Daoy (cell line): ENCODE measurements around the gene PPP1R12A. TPM values are rescaled to one million over a fixed set of nuclear protein-coding genes. Genes with fewer than 3 reads are reported as not detected.

Experiments
- DNase-seq: peaks from one replicate; pipeline ENCODE4 v3.0.0-alpha.2; 2015; ENCODE audit warnings: low read depth
- total RNA-seq: library from RNA; depleted of rRNA; stranded (reverse); fragments of >200 nt; shearing (Covaris generic); gene quantifications from 2 replicates; pipeline ENCODE4 v1.2.3, GENCODE V29; 2014

The PPP1R12A gene
- total RNA-seq, 1 experiment from 2014 or later = 104 TPM

- no peak for DNase-seq
Observed at GRCh38 chr12:79895071-79895470, 39.8 kb downstream of the PPP1R12A start.

DNA sequence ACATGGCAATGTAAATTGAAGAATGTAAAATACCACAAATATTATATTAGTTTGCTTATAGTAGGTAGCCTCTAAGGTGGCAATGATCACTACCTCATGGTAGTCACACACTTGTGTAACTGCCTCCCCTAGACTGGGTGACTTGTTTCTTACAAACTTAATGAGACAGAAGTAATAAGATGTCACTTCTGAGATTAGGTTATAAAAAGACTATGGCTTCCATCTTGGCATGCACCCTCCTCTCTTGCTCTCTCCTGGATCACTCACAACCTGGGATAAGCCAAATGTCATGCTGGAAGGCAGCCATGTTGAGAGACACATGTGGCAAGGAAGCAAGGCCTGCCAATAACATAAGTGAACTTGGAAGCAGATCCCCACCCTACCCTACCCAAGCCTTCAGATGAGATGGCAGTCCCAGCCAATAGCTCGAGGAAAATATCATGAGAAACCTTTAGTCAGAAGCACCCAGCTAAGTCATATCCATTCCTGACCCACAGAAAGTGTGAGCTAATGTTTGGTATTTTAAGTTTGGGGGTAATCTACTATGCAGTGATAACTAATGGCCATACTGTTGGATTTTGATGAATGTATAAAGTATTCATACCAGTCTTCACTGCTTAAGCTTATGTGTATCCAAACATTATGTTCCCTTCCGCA lies 43.3 kb downstream of the PPP1R12A start:
- DNase-seq = peak; percentile 8

DNA sequence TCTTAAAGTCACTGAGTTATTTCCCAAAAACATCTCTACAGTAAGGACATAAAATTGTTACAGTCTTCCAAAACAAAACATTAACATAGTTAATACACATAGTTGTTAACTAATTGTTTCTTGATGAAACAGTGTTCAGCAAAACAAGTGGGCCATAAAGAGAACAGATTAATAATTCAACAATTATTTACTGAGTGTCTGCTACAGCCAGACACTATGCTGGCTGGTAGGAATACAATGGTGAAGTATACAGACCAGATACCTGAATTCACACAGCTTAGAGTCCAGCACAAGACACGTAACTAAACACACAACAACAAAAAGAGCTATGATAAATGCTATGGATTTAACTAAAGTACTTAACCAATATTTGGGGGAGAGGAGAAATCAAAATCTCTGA lies 47.0 kb downstream of the PPP1R12A start:
- no peak for DNase-seq

DNA sequence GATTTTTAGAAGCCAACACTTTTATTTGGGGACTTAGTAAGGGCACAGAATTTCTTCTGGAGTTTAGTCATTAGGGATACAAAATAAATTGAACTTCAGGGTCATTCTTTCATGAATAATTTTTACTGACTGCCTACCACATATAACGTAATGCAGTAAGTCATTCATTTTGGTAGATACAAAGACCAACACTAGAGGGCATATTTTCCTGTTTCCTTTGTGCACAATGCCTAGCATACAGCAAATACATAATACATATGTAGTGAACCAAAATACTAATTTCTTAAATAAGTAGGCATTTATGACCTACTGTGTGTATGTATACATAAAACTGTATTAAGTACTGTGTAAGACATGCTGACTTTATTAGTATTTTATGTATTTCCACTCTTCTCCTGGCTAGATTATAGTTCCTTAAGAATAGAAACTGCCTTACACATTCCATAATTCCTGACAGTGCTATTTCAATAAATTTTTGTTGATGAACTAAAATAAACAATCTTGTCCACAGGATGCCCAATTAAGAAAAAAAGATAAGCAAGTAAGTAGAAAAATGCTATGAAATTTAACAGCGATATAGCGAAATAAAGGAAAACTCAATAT lies 47.9 kb downstream of the PPP1R12A start:
- peak; percentile 42 for DNase-seq

- DNase-seq = no peak
Observed at GRCh38 chr12:79885911-79886490, 48.9 kb downstream of the PPP1R12A start.

DNA sequence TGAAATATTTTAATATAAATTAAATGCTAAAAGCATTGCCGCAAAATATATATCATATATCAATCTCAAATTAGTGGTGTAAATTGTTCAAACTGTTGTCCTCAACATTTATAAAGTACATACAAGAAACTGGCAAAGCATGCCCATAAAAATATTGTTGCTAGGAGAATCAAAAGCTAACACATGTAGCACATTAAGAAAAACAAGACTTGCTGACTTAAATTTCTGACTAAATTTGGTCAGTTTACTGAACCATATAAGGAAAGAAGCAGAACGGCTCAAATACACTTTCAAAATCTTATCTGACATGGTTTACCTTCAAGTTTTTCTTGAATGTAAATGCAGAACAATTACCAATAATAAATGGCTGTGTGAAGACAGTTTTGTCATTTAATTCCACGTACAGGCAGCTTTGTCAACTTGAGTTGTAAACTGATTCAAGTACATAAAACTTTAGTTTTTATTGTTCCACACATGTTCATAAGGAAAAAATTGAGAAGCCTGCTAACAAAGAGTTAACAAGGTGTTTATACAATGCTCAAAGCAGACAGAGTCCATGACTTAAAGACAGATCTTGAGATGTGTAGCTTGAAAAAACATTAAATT lies 50.4 kb downstream of the PPP1R12A start:
- no peak for DNase-seq

DNA sequence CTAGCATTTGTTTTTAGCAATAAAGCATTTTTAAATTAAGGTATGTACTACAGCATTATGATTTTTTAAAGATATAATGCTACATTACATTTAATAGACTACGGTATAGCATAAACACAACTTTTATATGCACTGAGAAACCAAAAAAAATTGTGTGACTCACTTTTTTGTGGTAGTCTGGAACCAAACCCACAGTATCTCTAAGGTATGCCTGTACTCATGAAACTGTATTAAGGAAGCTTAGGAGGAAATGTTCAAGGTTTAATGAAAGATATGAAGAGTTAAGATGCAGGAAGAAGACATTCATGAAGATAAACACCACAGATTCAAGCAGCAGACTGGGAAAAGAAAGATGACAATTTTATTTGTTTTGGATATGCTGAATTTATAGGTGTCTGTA lies 51.7 kb downstream of the PPP1R12A start:
- DNase-seq = peak; percentile 19

DNA sequence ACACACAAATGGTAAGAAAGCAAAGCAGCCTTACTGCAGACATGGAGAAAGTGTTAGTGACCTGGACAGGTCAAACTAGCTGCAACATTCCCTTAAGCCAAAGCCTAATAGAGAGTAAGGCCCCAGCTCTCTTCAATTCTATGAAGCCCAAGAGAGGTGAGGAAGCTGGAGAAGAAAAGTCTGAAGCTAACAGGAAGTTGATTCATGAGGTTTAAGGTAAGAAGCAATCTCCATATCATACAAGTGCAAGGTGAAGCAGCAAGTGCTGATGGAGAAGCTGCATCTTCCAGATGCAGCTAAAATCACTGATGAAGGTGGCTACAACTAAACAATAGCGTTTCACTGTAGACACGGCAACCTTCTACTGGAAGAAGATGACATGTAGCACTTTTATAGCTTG lies 53.5 kb downstream of the PPP1R12A start:
- no peak for DNase-seq

- DNase-seq = peak; percentile 3
Observed at GRCh38 chr12:79878506-79878905, 56.4 kb downstream of the PPP1R12A start.

DNA sequence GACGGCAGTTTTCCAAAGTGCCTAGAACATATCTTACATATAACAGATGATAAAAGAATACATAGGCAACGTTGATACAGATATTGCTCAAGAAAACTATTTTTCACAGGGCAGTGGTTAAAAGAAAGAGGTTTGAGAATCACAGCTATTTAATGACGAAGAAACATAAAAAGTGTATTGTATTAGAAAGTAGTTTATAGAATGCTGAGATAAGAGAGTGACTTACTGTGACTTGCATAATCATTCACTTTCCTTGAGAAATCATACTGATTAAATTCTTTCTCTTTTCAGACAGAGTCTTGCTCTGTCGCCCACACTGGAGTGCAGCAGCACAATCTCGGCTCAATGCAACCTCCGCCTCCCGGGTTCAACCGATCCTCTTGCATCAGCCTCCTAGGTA lies 57.7 kb downstream of the PPP1R12A start:
- no peak for DNase-seq

DNA sequence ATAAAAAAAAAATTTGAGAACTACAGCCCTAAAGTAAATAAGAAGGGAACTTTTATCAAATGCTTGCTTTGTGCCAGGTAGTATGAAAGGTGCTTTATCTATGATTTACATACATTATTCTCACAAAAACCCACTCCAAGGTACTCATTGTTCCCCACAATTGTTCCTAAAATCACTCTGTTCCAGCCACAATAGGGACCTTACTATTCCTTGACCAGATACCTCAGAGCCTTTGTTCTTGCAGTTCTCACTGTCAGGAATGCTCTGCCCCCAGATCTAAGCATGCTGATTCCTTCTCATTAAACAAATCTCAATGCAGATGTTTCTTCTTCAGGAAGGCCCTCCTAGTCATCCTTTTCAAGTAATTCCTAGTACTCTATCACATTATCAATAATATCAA lies 60.2 kb downstream of the PPP1R12A start:
- DNase-seq = no peak

GRCh38 chr12:79873201-79873600 lies 61.7 kb downstream of the PPP1R12A start:
- DNase-seq = no peak

DNA sequence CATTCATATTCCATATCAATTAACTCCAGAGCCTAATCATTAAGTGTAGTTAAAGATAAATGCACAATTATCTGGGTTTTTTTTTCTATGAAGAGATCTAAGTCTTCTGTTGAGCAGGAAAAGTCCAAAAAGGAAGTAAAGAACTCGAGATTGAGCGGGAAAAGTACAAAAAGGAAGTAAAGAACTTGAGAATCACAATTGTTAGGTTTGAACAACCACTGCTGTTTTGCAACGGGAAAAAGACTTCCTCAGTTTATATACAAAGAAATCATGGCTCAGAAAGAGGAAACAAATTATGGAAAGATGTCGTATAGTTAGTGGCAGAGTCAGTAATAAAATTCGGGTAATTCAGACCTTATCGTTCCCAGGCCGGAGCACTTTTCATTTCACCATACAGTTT lies 63.3 kb downstream of the PPP1R12A start:
- no peak for DNase-seq

- no peak for DNase-seq
Observed at GRCh38 chr12:79870916-79871315, 64.0 kb downstream of the PPP1R12A start.

- no peak for DNase-seq
Observed at GRCh38 chr12:79859646-79860045, 75.3 kb downstream of the PPP1R12A start.

GRCh38 chr12:79858518-79858917 lies 76.4 kb downstream of the PPP1R12A start:
- no peak for DNase-seq

GRCh38 chr12:79857675-79858074 lies 77.2 kb downstream of the PPP1R12A start:
- DNase-seq = no peak

DNA sequence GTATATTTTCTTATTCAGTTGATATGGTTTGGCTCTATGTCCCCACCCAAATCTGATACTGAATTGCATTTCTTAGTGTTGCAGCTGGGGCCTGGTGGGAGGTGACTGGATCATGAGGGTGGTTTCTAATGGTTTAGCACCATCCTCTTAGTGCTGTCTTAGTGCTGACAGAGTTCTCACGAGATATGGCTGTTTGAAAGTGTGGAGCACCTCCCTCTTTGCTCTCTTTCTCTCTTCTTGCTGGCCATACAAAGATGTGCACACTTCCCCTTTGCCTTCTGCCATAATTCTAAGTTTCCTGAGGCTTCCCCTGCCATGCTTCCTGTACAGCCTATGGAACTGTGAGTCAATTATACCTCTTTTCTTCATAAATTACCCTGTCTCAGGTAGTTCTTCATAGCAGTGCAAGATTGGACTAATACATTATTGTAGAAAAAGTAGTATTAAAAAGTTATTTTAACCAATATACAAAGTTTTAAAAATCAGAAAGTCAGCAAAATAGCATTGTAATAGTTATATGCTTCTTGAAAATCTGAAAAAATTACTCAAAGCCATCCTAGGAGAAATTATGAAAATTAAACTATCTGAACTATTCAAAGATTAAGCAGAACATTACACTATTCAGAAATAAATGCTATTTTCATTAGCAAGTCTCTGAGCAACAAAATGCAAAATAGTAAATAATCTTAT lies 84.1 kb downstream of the PPP1R12A start:
- DNase-seq = no peak

DNA sequence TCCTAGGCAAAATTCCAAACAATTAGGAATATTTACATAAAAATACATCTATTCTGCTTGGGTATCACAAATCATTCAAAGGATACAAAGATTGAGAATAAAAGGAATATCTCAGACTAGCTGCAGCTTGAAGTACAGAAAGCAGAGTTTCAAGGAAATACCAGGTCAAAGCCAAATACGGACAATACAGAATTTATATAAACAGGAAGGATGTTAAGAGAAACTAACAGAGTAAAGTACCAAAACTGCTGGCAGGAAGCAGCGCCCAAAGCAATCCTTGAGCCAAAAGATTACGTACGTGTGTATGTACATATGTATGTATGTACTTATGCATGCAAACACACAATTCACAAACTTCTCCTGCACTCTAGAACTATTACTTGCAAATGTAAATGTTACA lies 86.6 kb downstream of the PPP1R12A start:
- DNase-seq = no peak

- DNase-seq = no peak
Observed at GRCh38 chr12:79847417-79847816, 87.5 kb downstream of the PPP1R12A start.

DNA sequence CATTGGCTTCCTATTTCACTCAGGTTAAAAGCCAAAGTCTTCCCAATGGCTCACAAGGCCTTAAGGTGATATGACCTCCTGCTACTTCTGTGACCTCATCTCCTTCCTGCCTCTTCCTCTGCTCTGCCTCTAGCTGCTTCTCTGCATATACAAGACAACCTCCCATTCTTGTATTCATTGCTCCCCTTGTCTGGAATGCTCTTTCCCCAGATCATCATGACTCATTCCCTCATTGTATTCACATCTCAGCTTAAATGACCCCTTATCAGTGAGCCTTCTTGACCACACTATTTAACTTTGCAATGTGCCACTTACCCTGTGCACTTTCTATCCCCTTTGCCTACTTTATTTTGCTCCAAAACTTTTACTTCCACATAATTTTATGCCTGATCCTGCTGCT lies 90.2 kb downstream of the PPP1R12A start:
- DNase-seq = peak; percentile 88

DNA sequence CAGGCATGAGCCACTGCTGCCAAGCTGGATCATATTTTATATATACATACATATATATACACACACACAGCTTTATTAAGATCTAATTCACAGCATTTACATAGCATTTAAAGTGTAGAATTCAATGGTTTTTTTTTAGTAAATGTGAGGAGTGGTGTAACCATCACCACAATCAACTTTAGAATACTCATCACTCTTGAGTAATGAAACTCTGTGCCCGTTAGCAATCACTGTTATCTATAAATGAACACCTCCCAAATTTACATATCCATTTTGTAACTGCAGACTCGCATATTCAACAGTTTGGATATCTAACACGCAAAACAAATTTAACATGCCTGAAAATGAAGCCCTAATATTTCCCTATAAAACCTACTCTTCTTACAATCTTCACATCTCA lies 90.9 kb downstream of the PPP1R12A start:
- no peak for DNase-seq
